ENCODE data around the gene MED27.

The MED27 gene

DNA sequence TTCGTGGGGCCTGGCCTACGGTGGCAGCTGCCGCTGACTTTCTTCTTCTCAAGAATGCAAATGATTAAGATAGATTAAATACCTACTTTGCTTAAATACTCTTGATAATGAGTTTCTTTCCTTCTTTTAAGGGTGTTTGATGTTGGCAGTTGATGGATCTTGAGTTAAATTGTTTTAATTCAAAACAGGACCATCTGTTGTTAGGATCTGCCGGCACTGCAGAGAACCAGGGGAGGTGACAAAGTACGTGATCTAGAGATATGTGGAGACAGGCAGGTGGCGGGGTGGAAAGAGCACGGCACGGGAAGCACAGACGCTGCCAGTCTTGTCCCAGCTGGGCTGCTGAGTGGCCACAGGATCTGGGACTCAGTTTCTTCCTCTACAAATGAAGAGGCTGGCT, 37.9 kb downstream of the MED27 start:
- no peaks in the 10 kb centered on the region for H3K36me3 ChIP-seq (ENCODE audit: insufficient read depth, low read length)
- 91% methylated on average over 8 of the region's 9 CpGs for WGBS
- no peak overlapping the region for H3K9ac ChIP-seq (ENCODE audit: low read depth, low read length)
- no peaks in the 10 kb centered on the region for H3K9me3 ChIP-seq (ENCODE audit: insufficient read depth, low read depth, low read length)
- no peak overlapping the region for H3K4me3 ChIP-seq (ENCODE audit: low read length)
- no peaks in the 10 kb centered on the region for H3K27me3 ChIP-seq (ENCODE audit: insufficient read depth, low read length)
- no peak overlapping the region for H3K27ac ChIP-seq (ENCODE audit: low read depth, low read length)
- H3K4me1 ChIP-seq (ENCODE audit: insufficient read depth, low read length), result 0 out of 2 replicates have a peak, but pooled peaks cover 3% of the 10 kb centered on the region

DNA sequence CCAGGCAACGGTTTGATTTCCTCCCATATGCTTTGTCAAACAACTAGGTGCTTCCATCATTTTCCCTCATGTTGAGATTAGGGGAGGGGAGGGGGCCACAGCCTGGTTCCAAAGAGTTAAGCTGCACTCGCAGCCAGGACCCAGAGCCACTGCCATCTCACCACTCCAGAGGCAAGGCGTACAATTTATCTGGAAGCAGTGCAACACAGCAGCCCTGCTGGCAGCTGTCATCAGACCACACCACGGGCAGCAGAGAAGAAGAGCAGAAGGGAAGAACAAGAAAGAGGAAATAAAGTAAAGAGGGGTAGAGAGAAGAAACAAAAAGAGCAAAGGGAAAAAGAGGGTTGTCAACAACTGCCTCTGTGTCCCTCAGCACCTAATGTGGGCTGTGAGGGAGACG, 38.9 kb downstream of the MED27 start:
- Histone ChIP-seq H3K27ac (ENCODE audit: low read depth, low read length) (no peak overlapping the region), H3K36me3 (ENCODE audit: insufficient read depth, low read length) (no peaks in the 10 kb centered on the region), H3K9me3 (ENCODE audit: insufficient read depth, low read depth, low read length) (no peaks in the 10 kb centered on the region), H3K27me3 (ENCODE audit: insufficient read depth, low read length) (no peaks in the 10 kb centered on the region), H3K9ac (ENCODE audit: low read depth, low read length) (no peak overlapping the region), H3K4me1 (ENCODE audit: insufficient read depth, low read length) (0 out of 2 replicates have a peak, but pooled peaks cover 3% of the 10 kb centered on the region), H3K4me3 (ENCODE audit: low read length) (no peak overlapping the region)
- 93% methylated on average over 5 of the region's 5 CpGs for WGBS

DNA sequence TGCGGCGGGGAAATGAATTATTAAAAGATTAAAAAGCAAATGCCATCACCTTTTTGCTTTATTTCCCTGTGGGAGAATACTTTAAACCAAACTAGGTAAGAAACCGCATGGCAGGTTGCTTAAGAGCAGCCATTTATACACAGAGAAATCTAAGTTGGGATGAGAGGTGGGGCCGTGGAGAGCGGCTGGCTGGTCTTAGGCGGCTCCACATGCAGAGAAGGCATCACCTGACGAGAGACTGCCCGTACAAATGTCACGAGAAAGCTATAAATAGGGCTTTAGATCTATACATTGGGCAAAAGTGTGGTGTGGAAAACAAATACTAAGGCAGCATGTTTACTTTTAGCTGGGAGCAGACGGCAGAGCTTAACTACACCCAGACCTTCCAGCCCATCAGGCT, 39.4 kb downstream of the MED27 start:
- Histone ChIP-seq H3K9ac (ENCODE audit: low read depth, low read length) (no peak overlapping the region), H3K4me1 (ENCODE audit: insufficient read depth, low read length) (0 out of 2 replicates have a peak, but pooled peaks cover 3% of the 10 kb centered on the region), H3K9me3 (ENCODE audit: insufficient read depth, low read depth, low read length) (no peaks in the 10 kb centered on the region), H3K27me3 (ENCODE audit: insufficient read depth, low read length) (no peaks in the 10 kb centered on the region), H3K36me3 (ENCODE audit: insufficient read depth, low read length) (no peaks in the 10 kb centered on the region), H3K27ac (ENCODE audit: low read depth, low read length) (no peak overlapping the region), H3K4me3 (ENCODE audit: low read length) (no peak overlapping the region)
- 92% methylated on average over 10 of the region's 10 CpGs for WGBS

DNA sequence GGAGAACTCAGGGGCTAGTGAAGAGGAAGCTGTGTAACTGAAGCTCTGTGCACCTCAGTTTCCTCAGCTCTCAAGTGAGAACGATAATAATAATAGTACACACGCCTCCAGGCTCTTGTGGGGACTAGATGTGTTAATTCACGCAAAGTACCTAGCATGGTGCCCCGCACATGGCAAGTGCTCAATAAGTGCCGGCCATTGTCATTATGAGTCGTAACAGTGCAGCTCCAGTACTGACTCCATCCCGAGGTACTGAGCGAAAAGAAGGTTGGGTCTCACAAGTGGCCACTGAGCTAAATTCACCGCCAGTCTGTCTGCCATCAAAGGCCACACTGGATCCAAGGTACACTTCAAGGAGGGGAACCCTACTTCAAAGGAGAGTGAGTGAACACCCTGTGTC, 40.4 kb downstream of the MED27 start:
- no peaks in the 10 kb centered on the region for H3K27me3 ChIP-seq (ENCODE audit: insufficient read depth, low read length)
- H3K27ac ChIP-seq (ENCODE audit: low read depth, low read length), result no peak overlapping the region
- WGBS, result 97% methylated on average over 9 of the region's 9 CpGs
- H3K36me3 ChIP-seq (ENCODE audit: insufficient read depth, low read length), result no peaks in the 10 kb centered on the region
- H3K4me1 ChIP-seq (ENCODE audit: insufficient read depth, low read length), result peaks cover 12% of the 10 kb centered on the region
- no peak overlapping the region for H3K9ac ChIP-seq (ENCODE audit: low read depth, low read length)
- H3K9me3 ChIP-seq (ENCODE audit: insufficient read depth, low read depth, low read length), result no peaks in the 10 kb centered on the region
- H3K4me3 ChIP-seq (ENCODE audit: low read length), result no peak overlapping the region

DNA sequence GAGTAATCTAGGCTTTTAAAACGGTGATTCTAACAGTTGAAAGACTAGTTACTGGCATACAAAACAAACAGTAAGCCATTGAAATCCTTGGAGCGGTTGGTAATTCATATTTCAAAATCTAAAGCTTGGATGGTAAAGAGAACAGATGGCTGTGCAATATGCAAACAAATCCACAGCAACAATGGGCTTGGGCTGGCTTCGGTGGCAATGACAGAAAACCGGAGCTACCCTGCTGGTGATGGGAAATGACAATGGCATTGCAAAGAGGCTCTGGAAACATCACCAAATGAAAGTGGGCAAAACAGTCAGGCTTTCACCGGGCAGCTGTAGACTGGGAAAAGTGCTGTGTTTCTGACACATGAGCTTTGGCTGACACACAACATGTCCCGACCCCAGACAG, 42.2 kb downstream of the MED27 start:
- Histone ChIP-seq H3K4me1 (ENCODE audit: insufficient read depth, low read length) (peaks cover 25% of the 10 kb centered on the region), H3K27ac (ENCODE audit: low read depth, low read length) (no peak overlapping the region), H3K9me3 (ENCODE audit: insufficient read depth, low read depth, low read length) (no peaks in the 10 kb centered on the region), H3K27me3 (ENCODE audit: insufficient read depth, low read length) (no peaks in the 10 kb centered on the region), H3K9ac (ENCODE audit: low read depth, low read length) (no peak overlapping the region), H3K4me3 (ENCODE audit: low read length) (no peak overlapping the region), H3K36me3 (ENCODE audit: insufficient read depth, low read length) (no peaks in the 10 kb centered on the region)
- 79% methylated on average over 6 of the region's 6 CpGs for WGBS

DNA sequence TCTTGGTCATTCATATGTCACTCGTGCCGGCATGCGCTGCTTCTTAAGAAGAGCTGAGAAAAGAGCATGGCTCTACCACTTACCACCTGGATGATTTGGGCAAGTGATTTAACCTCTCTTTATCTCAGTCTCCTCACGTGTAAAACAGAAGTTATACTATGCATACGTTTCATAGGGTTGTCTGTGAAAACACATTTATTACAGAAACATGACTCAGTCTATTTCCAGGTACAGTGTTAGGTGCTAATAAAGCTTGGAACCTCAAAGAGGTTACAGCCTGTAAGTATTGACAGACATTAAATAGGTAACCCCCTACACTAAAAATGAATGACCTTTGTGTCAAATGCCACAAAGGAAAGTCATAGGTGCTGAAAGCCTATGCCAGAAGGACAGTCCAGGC, 43.1 kb downstream of the MED27 start:
- Histone ChIP-seq H3K9ac (ENCODE audit: low read depth, low read length) (no peak overlapping the region), H3K9me3 (ENCODE audit: insufficient read depth, low read depth, low read length) (no peaks in the 10 kb centered on the region), H3K4me1 (ENCODE audit: insufficient read depth, low read length) (peaks cover 29% of the 10 kb centered on the region), H3K4me3 (ENCODE audit: low read length) (no peak overlapping the region), H3K27me3 (ENCODE audit: insufficient read depth, low read length) (no peaks in the 10 kb centered on the region), H3K27ac (ENCODE audit: low read depth, low read length) (no peak overlapping the region), H3K36me3 (ENCODE audit: insufficient read depth, low read length) (no peaks in the 10 kb centered on the region)
- 98% methylated on average over 5 of the region's 5 CpGs for WGBS

DNA sequence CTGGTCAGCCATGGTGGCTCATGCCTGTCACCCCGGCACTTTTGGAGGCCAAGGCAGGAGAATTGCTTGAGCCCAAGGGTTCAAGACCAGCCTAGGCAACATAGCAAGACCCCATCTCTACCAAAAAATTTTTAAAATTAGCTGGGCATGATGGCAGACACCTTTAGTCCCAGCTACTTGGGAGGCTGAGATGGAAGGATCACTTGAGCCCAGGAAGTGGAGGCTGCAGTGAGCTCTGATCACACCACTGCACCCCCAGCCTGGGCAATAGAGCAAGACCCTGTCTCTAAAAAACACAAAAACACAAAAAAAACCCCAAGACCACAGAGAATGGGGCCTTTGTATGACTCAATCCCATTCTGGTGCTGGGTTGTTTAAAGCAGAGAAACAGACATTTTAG, 44.0 kb downstream of the MED27 start:
- H3K27ac ChIP-seq (ENCODE audit: low read depth, low read length), result no peak overlapping the region
- 91% methylated on average over 1 of the region's 1 CpG for WGBS
- peaks cover 32% of the 10 kb centered on the region for H3K4me1 ChIP-seq (ENCODE audit: insufficient read depth, low read length)
- H3K9me3 ChIP-seq (ENCODE audit: insufficient read depth, low read depth, low read length), result no peaks in the 10 kb centered on the region
- no peak overlapping the region for H3K4me3 ChIP-seq (ENCODE audit: low read length)
- no peaks in the 10 kb centered on the region for H3K36me3 ChIP-seq (ENCODE audit: insufficient read depth, low read length)
- no peak overlapping the region for H3K9ac ChIP-seq (ENCODE audit: low read depth, low read length)
- H3K27me3 ChIP-seq (ENCODE audit: insufficient read depth, low read length), result no peaks in the 10 kb centered on the region

DNA sequence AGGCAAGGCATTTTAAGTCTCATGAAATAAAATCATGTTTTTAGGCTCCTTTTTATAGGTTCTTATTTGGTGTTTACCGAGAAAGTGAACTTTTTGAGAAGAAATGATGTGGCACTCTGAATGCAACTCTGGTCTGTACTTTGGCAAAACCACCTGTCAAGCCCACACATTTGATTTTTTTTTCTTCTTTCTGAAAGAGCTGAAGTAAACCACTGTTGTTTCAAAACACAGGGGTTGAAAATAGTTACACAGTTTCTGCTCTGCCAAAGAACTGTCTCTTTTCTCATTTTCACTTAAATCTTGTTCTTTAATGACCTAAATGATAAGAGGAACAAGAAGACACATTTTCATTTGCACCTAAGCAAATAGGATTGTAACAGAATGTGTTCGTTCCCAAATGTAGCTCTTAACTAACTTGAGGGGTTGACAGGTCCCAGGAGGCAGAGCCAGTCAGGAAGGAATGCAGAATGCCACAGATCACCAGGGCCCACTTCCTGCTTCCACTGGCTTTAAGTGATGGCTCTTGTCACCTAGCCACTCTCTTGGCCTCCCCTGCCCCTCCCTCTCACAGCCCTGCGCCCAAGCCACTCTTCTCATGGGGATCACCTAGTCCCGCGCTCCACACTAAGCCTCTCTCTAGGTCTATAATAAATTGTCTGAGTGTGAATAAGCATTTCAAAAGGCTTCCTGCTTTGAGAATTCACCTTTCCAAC, 47.3 kb downstream of the MED27 start:
- no peak overlapping the region for H3K27ac ChIP-seq (ENCODE audit: low read depth, low read length)

DNA sequence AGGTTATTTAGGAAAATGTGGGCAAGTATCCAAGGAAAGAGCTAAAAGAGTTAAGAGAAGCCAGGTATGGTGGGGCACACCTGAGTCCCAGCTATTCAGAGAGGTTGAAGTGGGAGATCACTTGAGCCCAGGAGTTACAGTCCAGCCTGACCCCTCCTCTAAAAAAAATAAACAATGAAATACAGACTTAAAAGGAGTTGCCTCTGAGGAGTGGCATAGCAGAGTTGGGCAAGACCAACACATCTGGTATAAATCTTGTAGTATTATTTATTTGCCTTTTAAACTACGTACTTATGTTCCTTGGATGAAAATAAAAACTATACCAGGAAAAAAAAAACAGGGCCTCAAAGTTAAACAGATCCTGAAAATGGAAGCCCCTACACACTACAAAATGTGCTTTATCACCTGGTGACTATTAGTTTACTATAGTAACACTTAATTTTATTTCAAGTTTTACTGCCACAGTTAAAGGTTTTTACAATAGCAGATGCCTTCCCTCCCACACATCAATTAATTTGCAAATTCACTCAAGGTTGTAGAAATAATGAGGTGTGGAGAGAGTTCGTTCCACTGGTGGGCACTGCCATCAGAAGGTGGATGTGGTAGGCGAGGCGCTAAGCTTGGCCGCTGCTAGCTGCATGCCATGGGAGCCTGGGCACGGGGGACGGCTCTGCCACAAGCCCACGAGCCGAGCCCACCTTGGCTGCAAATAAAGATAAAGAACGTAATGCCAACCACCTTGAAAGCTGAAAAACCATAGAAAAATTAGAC, 48.0 kb downstream of the MED27 start:
- Histone ChIP-seq H3K9me3 (ENCODE audit: insufficient read depth, low read depth, low read length) (no peaks in the 10 kb centered on the region), H3K36me3 (ENCODE audit: insufficient read depth, low read length) (no peaks in the 10 kb centered on the region), H3K27me3 (ENCODE audit: insufficient read depth, low read length) (no peaks in the 10 kb centered on the region), H3K27ac (ENCODE audit: low read depth, low read length) (no peak overlapping the region), H3K4me3 (ENCODE audit: low read length) (no peak overlapping the region), H3K9ac (ENCODE audit: low read depth, low read length) (no peak overlapping the region), H3K4me1 (ENCODE audit: insufficient read depth, low read length) (peaks cover 52% of the 10 kb centered on the region)
- 93% methylated on average over 9 of the region's 10 CpGs for WGBS

More for the DNA sequence above, 47.3 kb downstream of the MED27 start:
- WGBS, result 70% methylated on average over 5 of the region's 5 CpGs
- Histone ChIP-seq H3K36me3 (ENCODE audit: insufficient read depth, low read length) (no peaks in the 10 kb centered on the region), H3K9ac (ENCODE audit: low read depth, low read length) (no peak overlapping the region), H3K27me3 (ENCODE audit: insufficient read depth, low read length) (no peaks in the 10 kb centered on the region), H3K9me3 (ENCODE audit: insufficient read depth, low read depth, low read length) (no peaks in the 10 kb centered on the region), H3K4me3 (ENCODE audit: low read length) (no peak overlapping the region), H3K4me1 (ENCODE audit: insufficient read depth, low read length) (peaks cover 44% of the 10 kb centered on the region)

DNA sequence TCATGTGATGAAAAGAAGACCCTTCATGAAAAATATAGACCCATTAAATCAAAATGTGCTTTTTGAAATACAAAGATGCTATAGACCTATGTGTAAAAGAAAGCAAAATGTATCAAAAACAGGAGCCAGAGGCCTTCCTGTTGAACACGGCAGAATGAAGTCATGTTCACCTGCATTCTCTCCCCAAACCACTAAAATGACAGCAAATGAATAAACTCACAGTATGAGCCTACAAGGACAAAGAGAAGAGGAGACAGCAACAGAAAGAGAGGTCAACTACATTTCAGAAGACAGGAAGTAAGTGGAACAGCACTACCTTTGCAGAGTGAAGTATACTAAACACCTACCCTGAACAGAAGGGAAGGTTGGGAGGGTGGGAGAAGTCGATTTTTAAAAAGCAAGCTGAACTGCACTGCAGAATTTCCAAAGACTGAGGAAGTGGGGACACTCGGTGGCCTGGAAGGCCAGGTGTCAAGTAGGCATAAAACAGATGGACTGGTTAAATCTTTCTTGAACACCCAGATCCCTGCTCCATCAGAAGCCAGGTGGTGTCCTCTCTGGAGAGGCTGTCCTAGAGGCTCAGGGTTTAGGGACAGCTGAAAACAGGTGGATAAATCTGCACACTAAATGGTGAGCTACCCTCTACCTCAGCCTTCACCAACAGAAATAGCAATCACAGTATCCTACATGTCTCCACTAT, 48.9 kb downstream of the MED27 start:
- H3K4me1 ChIP-seq (ENCODE audit: insufficient read depth, low read length), result peaks cover 57% of the 10 kb centered on the region
- 84% methylated on average over 3 of the region's 3 CpGs for WGBS
- H3K9ac ChIP-seq (ENCODE audit: low read depth, low read length), result no peak overlapping the region
- H3K4me3 ChIP-seq (ENCODE audit: low read length), result no peak overlapping the region
- no peaks in the 10 kb centered on the region for H3K27me3 ChIP-seq (ENCODE audit: insufficient read depth, low read length)
- no peaks in the 10 kb centered on the region for H3K9me3 ChIP-seq (ENCODE audit: insufficient read depth, low read depth, low read length)
- no peaks in the 10 kb centered on the region for H3K36me3 ChIP-seq (ENCODE audit: insufficient read depth, low read length)
- H3K27ac ChIP-seq (ENCODE audit: low read depth, low read length), result no peak overlapping the region

All from HUES64 (cell line).